Caki2 (cell line): ENCODE measurements around the gene C10orf120. TPM values are rescaled to one million over a fixed set of nuclear protein-coding genes. Genes with fewer than 3 reads are reported as not detected.

Experiments
- DNase-seq: peaks from one replicate; pipeline ENCODE4 v3.0.0-alpha.2; 2015; ENCODE audit warnings: low read depth
- in situ Hi-C: cut with HindIII; loops from 2 replicates; pipeline ENCODE4 v1.10.0; 2016; ENCODE audit warnings: low sequenced_read_pairs, low pct_unique_long_range_greater_than_20kb, mixed read lengths
- total RNA-seq: library from RNA; depleted of rRNA; stranded (reverse); fragments of >200 nt; shearing (Covaris generic); gene quantifications from 2 replicates; pipeline ENCODE4 v1.2.3, GENCODE V29; 2014; ENCODE audit warnings: low replicate concordance

Gene C10orf120
- total RNA-seq, 1 experiment from 2014 or later, result not detected

DNA sequence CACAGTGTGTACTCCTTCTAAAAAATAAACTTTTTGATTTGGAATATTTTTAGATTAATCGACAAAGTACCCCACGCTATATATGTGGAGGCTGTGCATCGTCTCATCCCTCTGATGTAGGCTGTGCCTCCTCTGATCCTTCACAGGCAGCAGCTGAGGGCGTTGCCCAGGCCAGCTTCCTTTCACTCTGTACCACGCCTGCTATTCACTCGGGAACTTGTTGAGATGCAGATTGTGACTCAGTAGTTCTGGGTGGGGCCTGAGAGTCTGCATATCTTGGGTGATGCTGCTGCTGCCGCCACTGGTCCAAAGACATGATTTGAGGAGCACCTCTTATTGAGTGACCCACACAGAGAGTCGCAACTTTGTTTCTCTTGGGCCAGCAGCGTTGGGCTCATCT lies 7.9 kb upstream of the C10orf120 start:
- in situ Hi-C loops, result no loop called here
- no peak for DNase-seq

DNA sequence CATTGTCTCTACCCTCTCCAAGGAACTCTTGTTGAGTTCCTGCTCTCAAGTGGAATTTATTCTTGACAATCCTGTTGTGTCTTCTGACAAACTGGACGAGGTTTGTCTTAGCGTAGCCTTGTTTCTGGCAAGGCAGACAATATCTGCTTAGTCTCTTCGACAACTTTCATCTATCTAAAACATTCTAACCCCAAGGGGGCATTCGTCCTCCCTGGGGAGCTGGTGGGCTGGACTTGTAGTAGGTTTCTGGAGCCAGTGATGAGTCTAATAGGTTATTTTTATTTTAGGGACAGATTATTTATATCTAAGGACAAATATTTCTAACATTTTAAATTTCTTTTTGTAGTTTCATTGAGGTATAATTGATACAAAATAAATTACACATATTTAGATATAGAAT lies 7.3 kb upstream of the C10orf120 start:
- DNase-seq, result no peak
- in situ Hi-C loops, result no loop called here

DNA sequence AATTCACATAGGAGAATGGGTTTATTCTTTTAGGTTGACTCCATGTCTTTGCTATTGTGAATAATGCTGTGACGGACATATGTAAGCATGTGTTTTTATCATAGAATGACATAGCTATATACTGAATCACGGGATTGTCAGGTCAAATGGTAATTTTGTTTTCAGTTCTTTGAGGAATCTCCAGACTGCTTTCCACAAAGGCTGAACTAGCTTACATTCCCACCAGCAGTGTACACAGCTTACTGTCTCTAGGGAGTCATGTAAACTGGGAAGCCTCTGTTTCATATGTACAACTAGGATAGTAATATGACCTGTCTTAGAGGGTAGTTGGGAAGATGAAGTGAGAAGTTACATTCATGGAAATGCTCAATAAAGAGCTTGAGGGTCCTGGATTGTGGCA lies 6.8 kb upstream of the C10orf120 start:
- DNase-seq, result no peak
- in situ Hi-C loops, result no loop called here

DNA sequence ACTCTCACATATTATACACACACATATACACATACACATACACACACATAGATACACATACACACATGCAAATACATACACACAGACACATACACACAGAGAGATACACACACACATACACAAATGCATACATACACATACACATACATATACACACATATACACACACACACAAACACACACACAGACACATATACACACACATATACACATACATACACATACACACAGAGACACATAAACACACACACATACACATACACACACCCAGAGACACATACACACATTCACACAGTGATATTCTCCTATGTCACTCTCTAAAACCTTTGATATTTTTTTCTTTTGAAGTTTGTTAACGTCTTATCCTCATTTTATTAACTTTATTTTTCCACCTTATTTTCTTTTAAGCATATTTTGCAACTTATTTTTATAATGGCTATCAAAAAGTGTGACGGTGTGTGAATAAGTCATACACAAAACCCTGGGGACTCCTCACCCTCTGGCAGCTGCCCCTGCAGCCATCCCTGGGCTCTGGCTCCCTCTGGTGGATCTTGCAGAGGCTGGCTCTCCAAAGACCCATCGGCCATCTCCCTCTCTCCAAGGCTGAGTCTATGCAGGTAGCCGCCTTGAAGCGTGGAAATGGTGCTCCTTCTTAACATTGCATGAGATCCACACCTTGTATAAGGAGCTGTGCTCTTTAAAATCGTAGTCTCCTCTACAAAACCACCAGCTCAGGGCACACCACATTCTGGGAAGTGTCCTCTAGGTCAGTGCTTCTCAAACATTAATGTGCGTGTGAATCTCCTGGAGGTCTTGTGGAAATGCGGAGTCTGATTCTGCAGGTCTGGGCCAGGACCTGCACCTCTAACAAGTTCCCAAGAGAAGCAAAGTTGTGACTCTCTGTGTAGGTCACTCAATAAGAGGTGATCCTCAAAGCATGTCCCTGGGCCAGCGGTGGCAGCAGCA lies 4.1 kb upstream of the C10orf120 start:
- peak; percentile 15 for DNase-seq
- in situ Hi-C loops, result no loop called here

DNA sequence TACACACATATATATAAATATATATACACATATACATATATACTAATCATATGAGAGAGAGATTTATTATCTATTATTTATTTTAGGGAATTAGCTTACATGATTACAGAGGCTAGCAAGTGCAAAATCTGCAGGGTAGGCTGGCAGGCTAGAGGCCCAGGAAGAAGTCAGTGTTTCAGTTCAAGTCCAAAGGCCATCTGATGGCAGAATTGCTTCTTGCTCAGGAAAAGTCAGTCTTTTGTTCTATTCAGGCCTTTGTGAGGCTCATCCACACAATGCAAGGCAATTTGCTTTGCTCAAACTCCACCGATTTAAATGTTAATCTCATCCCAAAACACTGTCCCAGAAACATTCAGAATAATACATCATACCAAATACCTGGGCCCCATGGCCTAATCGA lies 2.6 kb upstream of the C10orf120 start:
- no peak for DNase-seq
- in situ Hi-C loops, result no loop called here

DNA sequence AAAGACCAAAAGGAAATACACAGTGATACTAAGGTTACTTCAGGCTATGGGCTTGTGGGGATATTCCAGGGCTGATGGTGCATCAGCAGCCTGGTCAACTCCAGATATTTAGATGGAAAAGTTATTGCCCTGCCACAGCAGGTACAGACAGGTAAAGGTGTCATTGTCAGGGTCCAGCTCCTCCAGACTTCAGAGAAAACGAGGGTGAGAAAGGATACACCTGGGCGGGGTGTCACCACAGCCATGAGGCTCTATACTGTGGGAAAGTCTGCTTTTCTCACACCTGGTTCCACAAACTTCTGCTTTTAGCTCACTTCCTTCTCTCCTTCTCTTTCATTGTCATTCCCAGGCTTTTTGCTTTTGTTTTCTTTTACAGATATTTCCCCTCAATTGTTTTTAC lies 2.0 kb upstream of the C10orf120 start:
- DNase-seq, result no peak
- in situ Hi-C loops, result no loop called here

DNA sequence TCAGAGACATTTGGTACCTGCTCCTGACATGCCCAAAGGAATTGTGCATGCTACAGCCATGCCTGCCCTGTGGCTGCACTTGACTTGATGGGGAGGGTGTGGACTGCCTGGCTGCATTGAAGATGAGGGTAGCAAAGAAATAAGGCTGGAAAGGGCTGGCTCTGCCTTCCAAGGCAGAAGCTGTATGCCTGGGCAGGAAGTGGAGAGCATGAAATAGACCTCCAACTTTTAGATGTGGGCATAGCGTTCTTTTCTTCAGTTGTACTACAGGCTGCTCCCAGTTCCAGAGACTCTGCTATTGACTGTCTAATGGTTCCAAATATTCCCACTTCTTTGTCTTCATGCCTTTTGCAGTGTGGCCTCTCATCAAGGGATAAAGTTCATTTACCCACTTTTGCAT lies 3.0 kb downstream of the C10orf120 start:
- DNase-seq, result no peak
- in situ Hi-C loops, result no loop called here

DNA sequence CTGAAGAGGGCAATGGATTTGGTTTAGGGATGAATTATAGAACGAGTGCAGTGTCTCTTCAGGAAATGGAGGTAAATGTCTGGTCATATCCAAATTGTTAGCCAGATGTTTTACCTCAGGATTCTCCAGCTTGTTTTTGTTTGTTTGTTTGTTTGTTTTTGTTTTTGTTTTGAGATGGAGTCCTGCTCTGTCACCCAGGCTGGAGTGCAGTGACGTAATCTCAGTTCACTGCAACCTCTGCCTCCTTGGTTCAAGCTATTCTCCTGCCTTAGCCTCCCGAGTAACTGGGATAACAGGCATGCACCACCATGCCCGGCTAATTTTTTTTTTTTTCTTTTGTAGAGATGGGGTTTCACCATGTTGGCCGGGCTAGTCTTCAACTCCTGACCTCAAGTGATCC lies 6.9 kb downstream of the C10orf120 start:
- DNase-seq, result no peak
- in situ Hi-C loops, result no loop called here

DNA sequence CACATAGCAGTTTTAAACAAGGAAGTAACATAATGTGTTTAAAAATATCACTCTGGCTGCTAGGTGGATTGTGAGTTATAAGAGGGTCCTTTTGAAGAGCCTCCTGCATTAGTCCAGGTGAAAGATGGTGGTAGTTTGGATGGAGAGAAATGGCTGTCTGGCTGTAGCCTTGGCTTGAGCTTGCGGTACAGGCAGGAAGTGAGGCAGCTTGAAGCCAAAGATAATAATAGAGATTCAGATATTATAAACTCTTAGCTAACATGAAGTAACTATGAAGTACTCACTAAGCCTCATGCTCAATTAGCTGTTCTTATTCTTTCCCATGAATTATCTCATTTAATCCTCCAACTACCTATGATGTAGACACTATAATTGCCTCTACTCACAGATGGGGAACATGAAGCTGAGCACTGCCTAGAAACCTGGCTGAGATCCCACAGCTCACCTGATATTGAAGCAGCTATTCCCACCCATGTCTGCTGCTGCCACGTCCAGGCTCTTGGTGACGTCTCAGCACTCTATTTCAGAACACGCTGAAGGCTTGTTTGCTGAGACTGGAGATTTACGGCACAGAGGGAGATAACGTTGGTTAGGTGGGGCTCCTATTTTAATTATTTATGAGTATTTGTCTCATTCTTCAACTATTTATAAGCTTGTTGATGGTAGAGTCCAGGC lies 10.4 kb downstream of the C10orf120 start:
- in situ Hi-C loops, result no loop called here
- DNase-seq, result no peak

DNA sequence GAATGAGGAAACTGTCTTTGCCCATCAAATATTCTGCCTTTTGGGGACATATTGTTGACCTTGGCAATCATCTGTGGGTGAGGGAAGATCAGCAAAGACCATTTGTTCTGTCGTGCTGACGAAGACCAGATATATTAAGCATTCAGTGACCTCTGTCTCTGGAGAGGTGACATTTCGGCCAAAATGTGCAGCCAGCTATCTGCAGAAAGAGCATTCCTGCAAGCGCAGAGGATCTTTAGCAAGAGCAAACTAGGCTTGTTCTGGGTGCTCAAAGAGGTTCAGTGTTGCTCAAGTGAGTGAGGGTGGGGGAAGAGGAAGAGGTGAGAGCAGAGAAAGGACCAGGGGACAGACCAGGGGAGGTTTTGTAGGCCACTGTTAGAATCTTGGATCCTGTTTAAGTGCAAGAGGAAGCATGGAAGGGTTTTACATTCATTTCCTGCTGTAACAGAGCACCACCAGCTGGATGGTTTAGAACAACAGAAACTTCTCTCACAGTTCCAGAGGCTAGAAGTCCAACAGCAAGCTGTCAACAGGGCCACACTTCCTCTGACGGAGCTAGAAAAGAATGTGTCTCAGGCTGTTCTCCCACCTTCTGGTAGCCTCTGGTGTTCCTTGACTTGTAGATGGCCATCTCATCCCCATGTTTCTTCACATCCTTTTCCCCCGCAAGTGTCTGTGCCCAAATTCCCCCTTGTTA lies 11.2 kb downstream of the C10orf120 start:
- in situ Hi-C loops, result no loop called here
- no peak for DNase-seq

DNA sequence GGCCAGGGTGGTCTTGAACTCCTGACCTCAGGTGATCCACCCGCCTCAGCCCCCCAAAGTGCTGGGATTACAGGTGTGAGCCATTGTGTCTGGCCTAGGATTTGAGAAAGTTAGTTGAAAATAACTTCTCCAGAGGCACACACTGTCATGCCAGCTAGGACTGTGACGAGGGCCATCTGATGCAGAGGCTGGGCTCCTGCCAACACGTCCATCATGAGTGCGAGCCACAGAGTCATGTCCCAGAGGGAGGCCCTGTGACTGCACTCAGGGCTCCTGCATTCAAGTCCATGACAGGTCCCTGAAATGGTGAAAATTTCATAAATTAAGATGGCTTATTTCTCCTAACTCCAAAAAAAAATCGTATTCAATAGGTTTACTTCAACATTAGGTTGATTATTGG lies 17.1 kb downstream of the C10orf120 start:
- in situ Hi-C loops, result no loop called here
- no peak for DNase-seq

DNA sequence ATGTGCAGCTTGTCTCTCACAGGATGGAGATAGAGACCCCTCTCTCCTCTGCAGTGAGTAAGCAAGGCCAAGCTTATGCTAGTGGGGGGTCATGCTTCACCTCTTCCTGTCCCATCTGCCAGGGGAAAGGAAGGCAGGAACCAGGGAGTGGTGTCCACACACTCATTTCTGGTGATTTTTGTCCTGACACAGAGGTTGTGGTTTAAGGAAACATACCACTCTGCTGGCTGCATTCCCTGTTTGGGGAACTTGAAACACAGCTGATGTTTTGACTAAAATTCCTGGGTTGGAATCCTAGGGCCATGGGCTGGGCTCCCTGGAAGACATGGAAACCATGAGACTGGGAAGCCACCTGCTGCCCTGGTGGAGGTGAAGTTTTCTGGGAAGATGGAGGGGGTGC lies 21.4 kb downstream of the C10orf120 start:
- in situ Hi-C loops, result no loop called here
- no peak for DNase-seq

DNA sequence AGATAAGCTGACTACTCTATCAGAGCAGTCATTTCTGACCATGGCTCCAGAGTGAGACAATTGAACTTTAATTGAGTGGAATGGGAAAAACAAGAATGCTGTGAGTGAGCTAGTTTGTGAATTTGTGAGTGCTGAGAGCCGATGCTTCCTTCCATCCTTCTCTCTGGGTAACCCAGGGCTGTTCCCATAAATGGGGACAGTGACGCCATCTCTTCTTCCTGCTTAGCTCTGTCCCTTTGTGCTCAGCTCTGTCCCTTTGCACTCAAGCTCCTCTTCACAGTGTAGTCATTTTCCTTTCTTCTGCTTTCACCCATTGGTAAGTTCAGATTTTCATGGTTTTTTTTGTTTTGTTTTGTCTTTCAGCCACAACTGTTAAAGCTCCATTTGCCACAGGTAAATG lies 24.4 kb downstream of the C10orf120 start:
- in situ Hi-C loops, result no loop called here
- DNase-seq, result no peak

DNA sequence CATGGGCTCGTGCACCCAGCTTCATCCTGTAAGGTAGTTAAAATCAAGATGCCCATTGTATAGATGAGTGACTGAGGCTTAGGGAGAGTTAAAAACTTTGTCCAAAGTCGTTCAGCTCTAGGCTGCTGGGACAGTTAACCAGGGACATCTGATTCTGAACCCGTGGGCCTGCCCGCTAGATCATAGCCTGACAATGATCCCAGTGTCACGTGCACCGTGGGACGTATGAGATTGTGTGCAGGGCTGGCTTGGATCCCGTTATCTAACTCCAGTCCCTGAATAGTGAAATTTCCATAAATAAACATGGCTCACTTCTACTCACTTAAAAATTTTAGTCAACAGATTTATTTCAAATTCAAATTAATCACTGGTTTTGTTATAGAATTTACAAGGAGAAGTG lies 24.9 kb downstream of the C10orf120 start:
- in situ Hi-C loops, result no loop called here
- DNase-seq, result no peak

DNA sequence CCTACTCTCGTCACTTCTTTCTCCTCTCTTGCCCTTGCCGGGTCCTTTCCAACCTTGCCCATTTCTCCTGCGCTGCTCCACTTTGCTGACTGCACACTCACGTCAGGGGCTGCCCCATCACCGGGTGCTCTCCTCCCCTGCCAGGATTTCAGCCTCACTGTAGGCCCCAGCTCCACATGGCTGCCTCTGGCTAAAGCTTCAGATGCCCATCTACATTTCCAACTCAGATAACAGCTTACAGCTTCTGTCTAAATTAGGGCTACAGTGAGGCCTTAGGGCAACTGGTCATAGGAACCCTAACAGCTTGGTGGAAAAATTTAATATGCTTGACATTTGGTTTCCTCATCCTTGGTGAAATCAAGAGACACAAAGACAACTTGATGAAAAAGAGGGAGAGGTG lies 25.9 kb downstream of the C10orf120 start:
- no peak for DNase-seq
- in situ Hi-C loops, result no loop called here

DNA sequence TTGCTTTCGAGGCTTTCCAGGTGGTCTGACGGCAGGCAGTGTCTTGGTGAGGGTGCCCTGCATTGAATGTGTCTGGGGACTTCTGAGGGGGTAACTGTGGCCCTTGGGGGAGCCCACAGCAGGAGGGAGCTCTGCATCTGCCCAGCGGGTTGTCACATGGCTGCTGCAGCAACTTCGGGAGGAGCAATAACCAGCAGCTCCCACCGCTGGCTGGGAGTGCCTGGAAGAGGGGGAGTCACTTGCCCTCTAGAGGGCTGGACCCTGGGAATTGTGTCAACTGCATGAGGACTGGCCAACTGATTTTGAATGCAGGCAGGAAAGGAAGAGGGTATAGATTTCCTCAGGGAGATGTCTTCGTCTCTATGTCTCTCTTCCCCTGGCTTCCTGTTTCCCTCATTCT lies 26.4 kb downstream of the C10orf120 start:
- no peak for DNase-seq

DNA sequence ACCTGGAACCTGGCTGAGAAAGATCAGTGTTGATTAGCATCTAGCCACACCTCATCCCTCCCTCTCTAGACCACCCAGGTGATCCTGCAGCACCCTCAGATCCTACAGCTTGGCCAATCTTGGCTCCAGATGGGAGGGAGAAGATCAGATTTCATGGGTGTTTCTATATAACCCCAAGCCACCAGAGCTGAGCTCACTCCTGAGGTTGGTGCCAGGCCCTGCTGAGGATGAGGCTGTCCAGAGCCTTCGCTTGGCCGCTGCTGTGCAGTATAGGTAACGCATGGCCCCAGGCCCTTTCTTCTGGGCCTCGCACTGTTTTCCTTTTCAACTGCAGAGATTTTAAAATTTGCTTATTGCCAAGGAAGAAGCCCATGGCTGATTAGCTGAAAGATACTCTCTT lies 27.0 kb downstream of the C10orf120 start:
- in situ Hi-C loops, result no loop called here
- no peak for DNase-seq

More for the DNA sequence above, 26.4 kb downstream of the C10orf120 start:
- in situ Hi-C loops, result no loop called here

DNA sequence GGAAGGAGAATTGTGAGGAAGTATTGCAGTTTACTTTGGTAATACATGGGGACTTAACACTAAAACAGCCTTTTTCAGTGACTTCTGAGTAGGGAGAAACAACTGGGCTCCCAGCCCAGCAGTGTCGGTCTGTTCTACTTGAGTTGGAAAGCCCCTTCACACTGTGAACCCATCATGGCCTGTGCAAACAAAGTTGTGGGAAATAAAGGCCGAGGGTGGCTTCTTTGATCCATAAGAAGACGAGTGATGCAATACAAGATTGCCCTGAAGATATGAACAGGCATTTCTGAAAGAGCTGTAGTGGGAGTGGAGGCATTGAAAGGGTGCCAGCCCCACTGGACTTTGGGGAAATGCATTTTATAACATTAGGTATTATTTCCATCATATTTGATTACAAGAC lies 28.3 kb downstream of the C10orf120 start:
- in situ Hi-C loops, result no loop called here
- no peak for DNase-seq

DNA sequence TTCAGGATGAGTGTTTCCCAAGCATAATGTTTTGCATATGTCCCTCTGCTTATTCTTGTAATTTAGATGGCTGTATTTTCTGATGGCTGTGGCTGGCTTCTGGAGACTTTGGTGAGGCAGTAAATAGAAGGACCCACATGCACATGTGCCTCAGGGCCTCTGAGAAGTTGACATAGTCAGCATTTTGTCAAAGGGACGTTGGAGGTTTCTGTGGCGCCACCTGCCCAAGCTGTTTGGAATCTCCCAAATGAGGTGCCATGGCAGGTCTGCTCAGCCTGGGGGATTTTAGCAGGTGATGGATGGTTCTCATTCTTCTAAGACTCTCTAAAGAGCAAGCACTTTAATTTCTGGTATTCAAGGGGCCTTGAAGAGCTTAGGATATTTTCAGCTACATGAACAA lies 29.8 kb downstream of the C10orf120 start:
- in situ Hi-C loops, result no loop called here
- no peak for DNase-seq
